Hepatocyte (in vitro differentiated cells): Measurements from ENCODE around the gene ZNF616. TPM values are rescaled to one million over a fixed set of nuclear protein-coding genes. Genes with fewer than 3 reads are reported as not detected.

ENCODE experiments used
- DNase-seq: peaks from one replicate; pipeline ENCODE4 v3.0.0-alpha.2; 2016; ENCODE audit warnings: low spot score
- H2AFZ ChIP-seq: fragments of 200-600 bp; sonication (generic); 2 replicates; pipeline ENCODE4 v1.6.0; 2016; ENCODE audit warnings: antibody characterized with exemption, mild to moderate bottlenecking
- H3K27ac ChIP-seq: fragments of 200-600 bp; sonication (generic); 2 replicates; pipeline ENCODE4 v1.5.1; 2016; ENCODE audit warnings: mild to moderate bottlenecking
- H3K27me3 ChIP-seq: fragments of 200-600 bp; sonication (generic); 2 replicates; pipeline ENCODE4 v1.6.1; 2016
- H3K36me3 ChIP-seq: fragments of 200-600 bp; sonication (generic); replicated peaks from 2 replicates; pipeline ENCODE4 v1.5.1; 2016; ENCODE audit warnings: low read depth; ENCODE audit not compliant: insufficient read depth
- H3K4me1 ChIP-seq: fragments of 200-600 bp; sonication (generic); 2 replicates; pipeline ENCODE4 v1.5.1; 2016; ENCODE audit warnings: mild to moderate bottlenecking, moderate library complexity; ENCODE audit not compliant: insufficient read depth
- H3K4me2 ChIP-seq: fragments of 200-600 bp; sonication (generic); 2 replicates; pipeline ENCODE4 v1.6.0; 2016
- H3K4me3 ChIP-seq: fragments of 200-600 bp; sonication (generic); 2 replicates; pipeline ENCODE4 v1.5.1; 2016; ENCODE audit warnings: mild to moderate bottlenecking
- H3K79me2 ChIP-seq: fragments of 200-600 bp; sonication (generic); 2 replicates; pipeline ENCODE4 v1.6.0; 2017; ENCODE audit warnings: mild to moderate bottlenecking
- H3K9me2 ChIP-seq: fragments of 200-600 bp; sonication (generic); replicated peaks from 2 replicates; pipeline ENCODE4 v1.6.0; 2017; ENCODE audit warnings: mild to moderate bottlenecking; ENCODE audit not compliant: insufficient read depth
- H3K9me3 ChIP-seq: fragments of 200-600 bp; sonication (generic); 2 replicates; pipeline ENCODE4 v1.5.1; 2016; ENCODE audit warnings: low read depth, mild to moderate bottlenecking
- H4K20me1 ChIP-seq: fragments of 200-600 bp; sonication (generic); 2 replicates; pipeline ENCODE4 v1.6.0; 2016; ENCODE audit warnings: mild to moderate bottlenecking; ENCODE audit not compliant: insufficient read depth, poor library complexity, severe bottlenecking
- CTCF ChIP-seq: fragments of 200-600 bp; sonication (generic); IDR thresholded peaks from 2 replicates; pipeline ENCODE4 v1.5.1; 2016; ENCODE audit warnings: antibody characterized with exemption, mild to moderate bottlenecking; ENCODE audit not compliant: poor library complexity
- EZH2 ChIP-seq: fragments of 200-600 bp; sonication (generic); IDR thresholded peaks from 2 replicates; pipeline ENCODE4 v1.6.1; 2016; ENCODE audit warnings: antibody characterized with exemption, mild to moderate bottlenecking, borderline replicate concordance
- EZH2phosphoT487 ChIP-seq: fragments of 200-600 bp; sonication (generic); IDR thresholded peaks from one replicate; pipeline ENCODE4 v1.6.1; 2018; ENCODE audit warnings: antibody characterized with exemption, mild to moderate bottlenecking, low read depth, moderate library complexity; ENCODE audit not compliant: unreplicated experiment, severe bottlenecking
- WGBS: methylation state at CpG from one replicate; pipeline ENCODE4 v1.1.6; 2016; ENCODE audit warnings: low lambda C conversion rate; ENCODE audit errors: missing lambda C conversion rate; 5-methylcytosine and 5-hydroxymethylcytosine counted together
- polyA plus RNA-seq: library from polyadenylated mRNA; unstranded; fragments of >200 nt; fragmentation: Nextera tagmentation; extraction: Ambion mirVana; gene quantifications from 2 replicates; pipeline ENCODE4 v1.2.1, GENCODE V29; 2016
- total RNA-seq: library from RNA; depleted of rRNA; stranded (reverse); fragments of >200 nt; gene quantifications from 2 replicates; pipeline ENCODE4 v1.2.3, GENCODE V29; 2014

ZNF616 gene
- total and polyA plus RNA-seq, 2 experiments from 2014 or later = 7.8 to 9.1 TPM

DNA sequence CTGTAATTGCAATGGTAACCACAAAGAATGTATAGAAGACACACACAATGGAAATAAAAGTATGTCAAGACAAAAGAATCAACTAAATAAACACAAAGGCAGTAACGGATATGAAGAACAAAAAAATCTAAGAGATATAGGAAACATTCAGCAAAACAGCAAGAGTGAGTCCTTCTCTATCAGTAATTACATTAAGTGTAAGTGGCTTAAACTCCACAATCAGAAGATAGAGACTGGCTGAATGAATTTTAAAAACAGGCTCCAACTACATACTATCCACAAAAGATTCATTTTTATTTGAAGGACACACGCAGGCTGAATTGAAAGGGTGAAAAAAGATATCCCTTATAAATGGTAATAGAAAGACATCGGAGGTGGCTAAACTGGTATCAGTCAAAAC, 19.5 kb downstream of the ZNF616 start:
- Histone ChIP-seq H4K20me1 (no peaks in the 10 kb centered on the region), H3K27ac (no peak overlapping the region), H3K4me1 (no peaks in the 10 kb centered on the region), H2AFZ (no peak overlapping the region), H3K4me3 (no peak overlapping the region), H3K79me2 (peaks cover 7% of the 10 kb centered on the region), H3K9me2 (no peaks in the 10 kb centered on the region), H3K9me3 (peaks cover 90% of the 10 kb centered on the region), H3K27me3 (no peaks in the 10 kb centered on the region), H3K36me3 (peaks cover 48% of the 10 kb centered on the region), H3K4me2 (no peak overlapping the region)
- no peak for DNase-seq
- TF ChIP-seq EZH2 (no peak), EZH2phosphoT487 (no peak), CTCF (no peak)
- 97% methylated on average over 3 of the region's 3 CpGs for WGBS

DNA sequence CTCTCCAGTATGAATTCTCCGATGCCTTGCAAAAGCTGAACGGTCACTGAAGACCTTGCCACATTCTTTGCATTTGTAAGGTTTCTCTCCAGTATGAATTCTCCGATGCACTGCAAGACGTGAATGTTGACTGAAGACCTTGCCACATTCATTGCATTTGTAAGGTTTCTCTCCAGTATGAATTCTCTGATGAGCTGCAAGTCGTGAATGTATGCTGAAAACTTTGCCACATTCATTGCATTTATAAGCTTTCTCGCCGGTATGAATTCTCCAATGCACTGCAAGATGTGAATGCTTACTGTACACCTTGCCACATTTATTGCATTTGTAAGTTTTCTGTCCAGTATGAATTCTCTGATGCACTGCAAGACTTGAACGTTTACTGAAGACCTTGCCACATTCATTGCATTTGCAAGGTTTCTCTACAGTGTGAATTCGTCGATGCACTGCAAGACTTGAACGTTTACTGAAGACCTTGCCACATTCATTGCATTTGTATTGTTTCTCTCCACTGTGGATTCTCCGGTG, 24.1 kb downstream of the ZNF616 start:
- Histone ChIP-seq H3K27me3 (no peaks in the 10 kb centered on the region), H3K9me3 (peaks cover 92% of the 10 kb centered on the region)
- WGBS = over 99% methylated on average over 12 of the region's 12 CpGs

DNA sequence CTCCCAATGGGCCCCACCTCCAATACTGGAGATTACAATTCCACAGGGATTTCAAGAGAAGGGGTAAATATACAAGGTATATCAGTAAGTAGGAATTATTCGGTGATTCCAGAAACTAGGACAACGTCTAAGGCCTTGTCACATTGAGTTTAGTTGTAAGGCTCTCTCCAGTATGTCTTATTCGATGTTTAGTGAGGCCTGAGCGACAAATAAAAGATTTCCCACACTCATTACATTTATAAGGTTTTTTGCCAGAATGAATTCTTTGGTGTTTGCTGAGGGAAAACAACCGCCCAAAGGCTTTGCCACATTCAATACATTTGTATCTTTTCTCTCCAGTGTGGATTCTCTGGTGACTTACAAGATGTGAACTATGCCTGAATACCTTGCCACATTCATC, 25.0 kb downstream of the ZNF616 start:
- Histone ChIP-seq H3K79me2 (peaks cover 7% of the 10 kb centered on the region), H2AFZ (no peak overlapping the region), H3K4me1 (no peaks in the 10 kb centered on the region), H3K9me2 (no peaks in the 10 kb centered on the region), H3K4me3 (no peak overlapping the region), H3K9me3 (peaks cover 87% of the 10 kb centered on the region), H3K27ac (no peak overlapping the region), H3K4me2 (no peak overlapping the region), H3K36me3 (peaks cover 45% of the 10 kb centered on the region), H4K20me1 (no peaks in the 10 kb centered on the region), H3K27me3 (no peaks in the 10 kb centered on the region)
- DNase-seq = no peak
- TF ChIP-seq EZH2phosphoT487 (no peak), EZH2 (no peak), CTCF (no peak)
- WGBS = 98% methylated on average over 5 of the region's 5 CpGs

More for the DNA sequence above, 24.1 kb downstream of the ZNF616 start:
- Histone ChIP-seq H3K36me3 (peaks cover 47% of the 10 kb centered on the region), H3K9me2 (no peaks in the 10 kb centered on the region), H3K4me2 (no peak overlapping the region), H2AFZ (no peak overlapping the region), H3K79me2 (peaks cover 7% of the 10 kb centered on the region), H4K20me1 (no peaks in the 10 kb centered on the region), H3K4me1 (no peaks in the 10 kb centered on the region), H3K27ac (no peak overlapping the region), H3K4me3 (no peak overlapping the region)
- TF ChIP-seq EZH2phosphoT487 (no peak), CTCF (no peak), EZH2 (no peak)
- DNase-seq = no peak
